ENCODE results near the gene NEK4.

NEK4 gene

GRCh38 chr3:52786330-52787215 lies 15.8 kb upstream of the NEK4 start:
- Histone ChIP-seq H3K36me3 (ENCODE audit: control insufficient read depth in 2 of 2, insufficient read depth in 1 of 2, low read length in 2 of 2) (no peaks in the 10 kb centered on the region), H3K9me3 (ENCODE audit: control insufficient read depth, insufficient read depth, low read depth, low read length) (no peaks in the 10 kb centered on the region), H3K4me1 (ENCODE audit: control insufficient read depth, insufficient read depth, low read length) (no peaks in the 10 kb centered on the region), H3K4me3 (ENCODE audit: low read depth, low read length) (no peak overlapping the region), H3K27ac (ENCODE audit: extremely low read depth, low read depth, low read length) (no peak overlapping the region)
- POLR2A ChIA-PET, result no interaction called here
- CTCF ChIA-PET, result no interaction called here
- TF ChIP-seq OVOL3 (tag by site-specific recombination; IDR thresholded peaks at IDR 0.05), result no peak
- TF ChIP-seq PRDM1 (tag by site-specific recombination; IDR thresholded peaks at IDR 0.05), result no peak
- no peak for TF ChIP-seq ZXDB (tag by site-specific recombination; IDR thresholded peaks at IDR 0.05)
- TF ChIP-seq ZNF658 (tag by site-specific recombination; IDR thresholded peaks at IDR 0.05), result no peak
- no peak for TF ChIP-seq MYNN (tag by site-specific recombination; IDR thresholded peaks at IDR 0.05; ENCODE audit: borderline replicate concordance)
- TF ChIP-seq BCL6B (tag by site-specific recombination; IDR thresholded peaks at IDR 0.05), result no peak
- TF ChIP-seq ZNF169 (tag by site-specific recombination; IDR thresholded peaks at IDR 0.05), result no peak
- TF ChIP-seq ZNF518A (tag by site-specific recombination; conservative IDR thresholded peaks at IDR 0.05; ENCODE audit: low read depth), result no peak
- TF ChIP-seq ZNF274 (IDR thresholded peaks at IDR 0.05; ENCODE audit: low read length), result no peak
- TF ChIP-seq ZNF274 (tag by site-specific recombination; IDR thresholded peaks at IDR 0.05; ENCODE audit: borderline replicate concordance), result no peak
- no peak for TF ChIP-seq KLF10 (tag by site-specific recombination; IDR thresholded peaks at IDR 0.05)
- no peak for TF ChIP-seq RBAK (tag by site-specific recombination; IDR thresholded peaks at IDR 0.05)
- no peak for TF ChIP-seq ZBTB20 (tag by site-specific recombination; IDR thresholded peaks at IDR 0.05)
- no peak for TF ChIP-seq ZNF148 (tag by site-specific recombination; IDR thresholded peaks at IDR 0.05; ENCODE audit: borderline replicate concordance)
- TF ChIP-seq ZNF10 (tag by site-specific recombination; IDR thresholded peaks at IDR 0.05), result no peak
